ENCODE measurements around the gene PHLDB1.

GRCh38 chr11:118699506-118700220 lies 92.2 kb downstream of the PHLDB1 start:
- TF ChIP-seq REST (IDR thresholded peaks at IDR 0.05), result no peak
- no peak for TF ChIP-seq CTCF (IDR thresholded peaks at IDR 0.05)
- no peak for TF ChIP-seq EP300 (IDR thresholded peaks at IDR 0.05)
- TF ChIP-seq USF2 (IDR thresholded peaks at IDR 0.05), result no peak
- no peak for TF ChIP-seq ESRRA (IDR thresholded peaks at IDR 0.05; ENCODE audit: borderline replicate concordance, low read length)
- TF ChIP-seq BHLHE40 (IDR thresholded peaks at IDR 0.05; ENCODE audit: low read depth, low read length), result no peak
- TF ChIP-seq MYC (IDR thresholded peaks at IDR 0.05; ENCODE audit: borderline replicate concordance, low read length), result no peak
- no peak for TF ChIP-seq HOXA7 (CRISPR knock-in tag; IDR thresholded peaks at IDR 0.05)
- TF ChIP-seq CHD2 (IDR thresholded peaks at IDR 0.05; ENCODE audit: low read length, partially characterized antibody), result no peak
- TF ChIP-seq ELK1 (IDR thresholded peaks at IDR 0.05; ENCODE audit: low read depth, low read length), result no peak
- TF ChIP-seq JUN (IDR thresholded peaks at IDR 0.05), result no peak
- no peak for TF ChIP-seq POLR2A (IDR thresholded peaks at IDR 0.05; ENCODE audit: low read length)
